ENCODE results near the gene SPG7. TPM values are rescaled to one million over a fixed set of nuclear protein-coding genes. Genes with fewer than 3 reads are reported as not detected.

Gene SPG7
- total RNA-seq, 1 experiment from 2014 or later: 161 TPM

GRCh38 chr16:89602952-89603590, 94.9 kb downstream of the SPG7 start:
- Histone ChIP-seq H3K9me3 (replicated peaks) (no peaks in the 10 kb centered on the region), H3K4me1 (peaks cover 14% of the 10 kb centered on the region), H3K4me3 (no peak overlapping the region), H3K27me3 (no peaks in the 10 kb centered on the region), H3K27ac (no peak overlapping the region), H3K36me3 (no peaks in the 10 kb centered on the region)
- DNase-seq: no peak

DNA sequence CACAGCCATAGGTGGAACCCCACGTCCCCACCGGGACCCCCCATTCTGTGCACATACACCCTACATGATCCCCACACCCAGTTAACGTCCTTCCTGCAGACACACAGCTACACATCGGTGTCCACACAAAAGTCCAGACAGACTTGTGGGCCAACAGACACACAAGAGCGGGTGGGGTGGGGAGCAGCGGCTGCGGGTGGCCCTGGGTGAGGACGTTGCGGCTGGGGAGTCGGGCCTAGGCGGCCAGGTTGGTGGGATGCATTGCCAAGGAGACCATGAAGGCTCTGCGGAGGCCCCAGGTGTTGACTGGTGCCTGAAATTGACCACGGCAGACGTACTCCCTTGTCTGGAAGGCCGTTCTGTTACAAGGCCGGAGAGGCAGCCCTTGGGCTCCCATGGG, 96.6 kb downstream of the SPG7 start:
- no peak for DNase-seq
- no peaks in the 10 kb centered on the region for H3K9me3 ChIP-seq (replicated peaks)
- no peaks in the 10 kb centered on the region for H3K27me3 ChIP-seq
- no peak overlapping the region for H3K4me3 ChIP-seq
- no peak overlapping the region for H3K27ac ChIP-seq
- H3K36me3 ChIP-seq: no peaks in the 10 kb centered on the region
- peaks cover 17% of the 10 kb centered on the region for H3K4me1 ChIP-seq

GRCh38 chr16:89605186-89605970, 97.2 kb downstream of the SPG7 start:
- Histone ChIP-seq H3K4me1 (peaks cover 22% of the 10 kb centered on the region), H3K4me3 (no peak overlapping the region), H3K36me3 (no peaks in the 10 kb centered on the region), H3K27ac (no peak overlapping the region), H3K9me3 (replicated peaks) (no peaks in the 10 kb centered on the region), H3K27me3 (no peaks in the 10 kb centered on the region)
- DNase-seq: no peak

GRCh38 chr16:89606006-89606405, 97.8 kb downstream of the SPG7 start:
- peak; percentile 80 to 89 for DNase-seq
- H3K4me1 ChIP-seq: peaks cover 22% of the 10 kb centered on the region
- no peak overlapping the region for H3K4me3 ChIP-seq
- H3K27me3 ChIP-seq: no peaks in the 10 kb centered on the region
- no peaks in the 10 kb centered on the region for H3K36me3 ChIP-seq
- no peaks in the 10 kb centered on the region for H3K9me3 ChIP-seq (replicated peaks)
- H3K27ac ChIP-seq: no peak overlapping the region

Other genes starting within 250 kb of the SPG7 start
- gene ANKRD11, start 17.8 kb upstream of the SPG7 start, total RNA-seq (2014; rRNA removed; shearing (Covaris generic)): 105 and 116 TPM in 2 replicates
- 5,665 and 6,596 TPM in 2 replicates for gene RPL13, start 52.3 kb downstream of the SPG7 start, total RNA-seq (2014; rRNA removed; shearing (Covaris generic))
- gene CPNE7, start 67.4 kb downstream of the SPG7 start, total RNA-seq (2014; rRNA removed; shearing (Covaris generic)): not detected in 2 replicates
- 1.6 and 1.7 TPM in 2 replicates for gene DPEP1, start 105.2 kb downstream of the SPG7 start, total RNA-seq (2014; rRNA removed; shearing (Covaris generic))
- 71.1 and 75.6 TPM in 2 replicates for gene CHMP1A, start 149.3 kb downstream of the SPG7 start, total RNA-seq (2014; rRNA removed; shearing (Covaris generic))
- 9.9 and 12.7 TPM in 2 replicates for gene SPATA33, start 149.4 kb downstream of the SPG7 start, total RNA-seq (2014; rRNA removed; shearing (Covaris generic))
- gene CDK10, start 178.3 kb downstream of the SPG7 start, total RNA-seq (2014; rRNA removed; shearing (Covaris generic)): 29.0 and 35.1 TPM in 2 replicates
- 6.0 and 7.2 TPM in 2 replicates for gene SPATA2L, start 193.3 kb downstream of the SPG7 start, total RNA-seq (2014; rRNA removed; shearing (Covaris generic))
- 2.2 and 2.5 TPM in 2 replicates for gene VPS9D1, start 212.5 kb downstream of the SPG7 start, total RNA-seq (2014; rRNA removed; shearing (Covaris generic))
- 12.2 and 13.3 TPM in 2 replicates for gene ZNF276, start 213.1 kb downstream of the SPG7 start, total RNA-seq (2014; rRNA removed; shearing (Covaris generic))

All from SJCRH30 (cell line).